HG03139 (cell line): ENCODE data around the gene NMRK1.
A peak's percentile ranks its signal among the peaks of the same experiment; 100 is the strongest.

ENCODE experiments used
- ATAC-seq: cut with Tn5 transposase; IDR thresholded peaks from one replicate; pipeline ENCODE4 v1.9.1; 2021; ENCODE audit not compliant: unreplicated experiment

The NMRK1 gene

DNA sequence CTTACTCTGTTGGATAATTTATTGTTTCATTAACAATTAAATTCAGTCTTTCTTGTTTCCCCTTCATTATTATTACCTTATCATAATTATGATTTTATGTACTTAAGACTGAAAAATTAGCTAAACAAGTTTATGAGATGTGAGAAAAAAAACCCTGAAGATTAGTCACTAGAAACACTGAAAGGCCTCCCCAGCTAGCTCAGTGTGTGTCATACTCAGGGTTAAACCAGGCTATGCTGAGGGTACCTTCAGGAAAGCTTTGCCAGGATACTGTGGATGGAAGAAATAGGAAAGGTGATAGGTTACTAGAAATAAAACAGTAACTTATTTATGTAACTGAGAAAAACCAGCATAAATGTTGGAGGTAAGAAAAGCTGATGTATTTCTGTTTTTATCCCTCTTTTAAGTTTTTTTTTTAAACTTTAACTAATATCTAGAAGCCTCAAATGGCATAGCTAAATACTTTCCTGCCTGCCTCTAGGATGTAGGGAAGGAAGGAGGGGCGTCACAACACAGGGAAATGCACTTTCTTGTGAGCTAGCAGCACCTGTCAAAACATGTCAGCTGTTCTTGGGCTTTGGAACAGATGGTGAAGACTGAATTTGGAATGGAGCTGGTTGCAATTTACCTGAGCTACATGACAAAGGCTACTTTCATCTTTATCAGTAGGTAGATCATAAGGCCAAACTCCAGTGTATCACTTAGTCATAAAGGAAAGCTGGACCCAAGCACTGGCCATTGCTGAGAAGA is 24.2 kb downstream of the NMRK1 start:
- ATAC-seq, result no peak

- ATAC-seq, result no peak
Measured at GRCh38 chr9:75061169-75061568, 26.8 kb downstream of the NMRK1 start.

DNA sequence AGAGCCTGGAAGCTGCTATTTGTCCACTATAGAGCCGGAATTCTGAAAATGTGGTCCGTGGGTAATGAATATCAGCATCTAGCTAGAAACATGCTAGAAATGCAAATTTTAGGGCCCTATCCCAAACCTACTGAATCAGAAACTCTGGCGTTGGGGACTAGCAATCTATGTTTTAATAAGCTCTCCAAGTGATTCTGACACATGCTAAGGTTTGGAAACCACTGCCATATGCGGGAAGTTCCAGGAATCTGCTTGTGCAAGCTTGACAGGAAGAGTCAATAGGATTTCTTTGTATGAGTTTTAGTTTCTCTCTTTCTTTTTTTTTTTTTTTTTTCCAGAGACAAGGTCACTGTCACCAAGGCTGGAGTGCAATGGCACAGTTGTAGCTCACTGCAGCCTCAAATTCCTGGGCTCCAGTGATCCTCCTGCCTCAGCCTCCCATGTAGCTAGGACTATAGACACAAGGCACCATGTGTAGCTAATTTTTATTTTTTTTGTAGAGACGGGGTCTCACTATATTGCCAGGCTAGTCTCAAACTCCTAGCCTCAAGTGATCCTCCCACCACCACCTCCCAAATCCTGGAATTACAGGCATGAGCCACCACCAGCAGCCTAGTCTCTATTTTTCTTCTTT is 33.5 kb downstream of the NMRK1 start:
- no peak for ATAC-seq

GRCh38 chr9:75053869-75054268 is 34.1 kb downstream of the NMRK1 start:
- ATAC-seq, result peak; percentile 97

- ATAC-seq, result no peak
Measured at GRCh38 chr9:75051285-75051684, 36.7 kb downstream of the NMRK1 start.

DNA sequence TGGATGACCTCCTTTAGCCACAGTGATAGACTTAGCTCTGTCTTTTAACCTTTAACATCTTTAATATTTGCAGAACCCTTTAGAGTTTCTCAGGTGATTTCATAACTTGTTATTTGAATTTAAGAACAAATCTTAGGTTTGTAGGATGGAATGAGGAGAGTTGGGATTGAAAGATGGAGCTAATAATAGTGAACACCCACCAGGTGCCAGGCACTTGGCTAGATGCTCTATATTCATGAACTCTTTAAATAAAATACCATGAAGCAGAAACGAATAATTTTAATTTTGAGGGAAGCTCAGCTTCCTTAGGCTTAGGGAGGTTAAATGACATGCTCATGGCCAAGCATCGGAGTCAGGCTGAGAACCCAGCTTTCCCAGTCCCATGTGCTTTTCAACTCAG is 40.4 kb downstream of the NMRK1 start:
- no peak for ATAC-seq

GRCh38 chr9:75046725-75047345 is 41.1 kb downstream of the NMRK1 start:
- ATAC-seq, result no peak

DNA sequence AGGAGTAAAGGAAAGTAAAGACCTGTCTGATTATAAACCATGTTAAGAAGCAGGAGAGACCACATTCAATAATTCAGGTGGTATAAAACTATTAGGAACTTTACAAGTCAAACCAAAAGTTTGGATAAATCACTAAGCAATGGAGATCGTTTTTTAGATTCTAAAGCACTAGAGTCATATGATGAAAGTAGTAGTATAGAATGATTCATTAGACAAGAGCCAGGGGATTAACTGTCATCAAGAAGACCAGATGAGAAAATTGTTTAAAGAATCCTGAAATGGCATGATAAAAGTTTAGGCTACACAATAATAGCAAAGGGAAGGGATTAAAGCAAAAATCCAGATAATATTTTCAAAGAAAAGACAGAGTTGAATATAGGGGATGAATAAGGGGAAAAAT is 46.9 kb downstream of the NMRK1 start:
- no peak for ATAC-seq

GRCh38 chr9:75039801-75040200 is 48.2 kb downstream of the NMRK1 start:
- ATAC-seq, result no peak

DNA sequence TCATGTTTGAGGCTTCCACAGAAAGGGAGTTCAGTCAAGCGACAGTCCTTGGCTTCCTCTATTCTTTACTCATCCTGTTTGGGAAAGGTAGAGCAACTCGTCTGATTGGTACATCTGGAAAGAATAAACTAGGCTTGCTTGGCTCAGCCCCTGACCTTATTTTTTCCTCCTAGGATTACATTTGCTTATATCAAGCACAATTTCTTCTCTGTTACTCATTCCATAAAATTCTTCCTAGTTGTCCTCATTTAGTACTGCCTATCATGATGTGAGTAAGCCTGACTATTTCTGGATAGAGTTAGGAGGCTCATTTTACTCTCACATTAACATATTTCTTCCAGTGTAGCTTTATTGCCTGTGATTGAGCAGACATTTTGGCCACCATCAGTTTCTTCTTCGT is 48.9 kb downstream of the NMRK1 start:
- ATAC-seq, result no peak

DNA sequence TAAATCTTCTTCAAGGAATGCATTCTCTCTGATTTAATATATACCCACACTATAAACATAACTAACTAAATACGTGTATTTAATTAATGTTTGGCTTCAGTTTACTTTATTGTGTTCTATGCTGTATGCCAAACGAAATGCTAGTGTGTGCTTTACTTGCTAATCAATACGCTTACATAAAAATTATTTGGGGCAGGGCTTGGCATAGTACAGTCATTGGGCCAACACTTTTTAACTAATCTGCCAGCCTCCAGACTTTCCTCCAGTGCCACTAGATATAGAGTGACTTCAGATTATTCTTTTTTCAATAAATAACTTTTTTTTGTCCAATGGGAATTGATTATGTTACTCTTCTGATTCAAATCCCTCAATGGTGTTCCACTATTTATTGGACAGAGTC is 51.2 kb downstream of the NMRK1 start:
- ATAC-seq, result no peak

DNA sequence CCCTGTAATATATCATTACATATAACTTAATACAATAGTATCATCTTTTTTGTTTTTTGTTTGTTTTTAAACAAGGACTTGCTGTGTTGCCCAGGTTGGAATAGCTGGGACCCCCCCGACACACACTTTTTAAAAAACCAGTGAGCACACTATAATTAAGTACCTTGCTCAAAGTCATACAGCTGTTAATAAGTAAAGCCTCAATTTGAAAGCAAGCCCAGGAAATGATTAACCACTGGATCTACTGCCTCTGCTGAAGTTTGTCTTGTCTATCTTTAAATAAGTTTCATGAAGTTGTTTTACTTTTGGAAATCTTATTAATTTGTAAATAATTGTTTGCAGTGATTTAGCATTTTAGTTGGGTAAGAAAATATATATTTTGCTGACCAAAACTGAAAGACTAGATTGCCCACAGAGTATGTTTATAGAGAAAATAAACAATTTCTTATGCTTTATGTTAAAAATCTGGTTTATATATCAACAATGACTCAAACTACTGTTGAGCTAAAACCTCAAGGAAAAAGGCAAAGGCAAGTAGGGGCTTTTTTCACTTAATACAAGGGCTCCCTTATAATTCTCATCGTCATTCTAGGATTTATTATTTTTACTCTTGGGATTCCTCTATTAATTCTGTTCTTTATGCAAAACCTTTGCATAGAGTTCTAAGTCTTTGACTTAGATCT is 54.0 kb downstream of the NMRK1 start:
- ATAC-seq, result peak; percentile 94

DNA sequence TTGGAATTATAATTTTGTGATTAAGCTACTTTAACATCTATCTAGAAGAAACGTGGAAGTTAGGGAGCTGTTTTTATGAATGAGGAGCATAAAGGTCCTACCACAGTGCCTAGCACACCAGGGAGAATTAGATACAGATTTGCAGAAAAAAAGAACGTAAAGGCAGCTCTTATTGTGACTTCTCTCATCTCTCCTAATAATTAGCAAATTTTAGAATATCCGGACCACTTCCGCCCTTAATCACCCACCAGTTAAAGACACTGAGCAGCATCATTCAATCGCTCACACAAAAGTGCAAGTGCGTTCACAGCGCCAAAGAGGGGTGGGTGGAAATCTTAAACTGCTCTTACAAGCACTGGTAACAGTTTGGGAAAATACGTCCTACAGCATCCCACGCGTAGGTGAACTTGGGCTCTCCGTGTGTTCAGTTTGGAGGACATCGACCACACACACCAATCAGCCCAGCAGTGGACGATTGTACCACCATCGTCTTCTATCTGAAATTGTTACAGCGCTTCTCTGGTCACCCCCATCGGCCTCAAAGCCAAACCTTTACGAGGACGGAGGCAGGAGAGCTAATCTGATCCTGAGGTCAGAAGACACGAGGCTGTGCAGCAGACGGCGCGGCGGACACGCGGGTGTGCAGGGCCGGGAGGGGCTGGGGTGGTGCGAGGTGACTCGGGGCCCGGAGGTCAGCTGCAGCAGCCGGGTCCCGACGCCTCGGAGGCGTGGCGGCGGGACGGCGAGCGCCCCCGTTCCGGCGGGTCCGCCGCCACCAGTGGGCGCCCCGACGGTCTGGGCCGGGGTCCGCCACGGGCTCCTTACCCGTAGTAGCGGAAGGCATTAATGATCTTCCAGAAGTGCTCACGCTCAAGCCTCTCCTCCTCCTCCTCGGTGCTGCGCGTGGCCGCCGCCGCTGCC is 60.5 kb downstream of the NMRK1 start:
- peak; percentile 38 for ATAC-seq

GRCh38 chr9:75023846-75024245 is 64.1 kb downstream of the NMRK1 start:
- no peak for ATAC-seq

DNA sequence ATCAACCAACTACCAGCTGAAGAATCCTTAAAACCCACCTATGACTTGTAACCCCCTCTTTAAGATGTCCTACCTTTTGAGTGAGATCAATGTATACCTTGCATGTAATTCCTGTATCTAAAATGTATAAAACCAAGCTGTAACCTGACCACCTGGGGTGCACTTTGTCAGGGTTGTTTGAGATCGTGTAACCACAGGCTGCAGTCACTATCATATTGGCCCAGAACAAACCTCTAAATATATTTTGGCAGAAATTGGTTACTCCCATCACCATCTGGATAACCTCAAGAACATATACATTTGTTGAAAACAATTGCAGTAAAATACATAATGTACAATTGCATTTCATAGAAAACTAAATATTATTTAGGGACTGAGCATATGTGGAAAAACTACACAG is 68.3 kb downstream of the NMRK1 start:
- ATAC-seq, result no peak

DNA sequence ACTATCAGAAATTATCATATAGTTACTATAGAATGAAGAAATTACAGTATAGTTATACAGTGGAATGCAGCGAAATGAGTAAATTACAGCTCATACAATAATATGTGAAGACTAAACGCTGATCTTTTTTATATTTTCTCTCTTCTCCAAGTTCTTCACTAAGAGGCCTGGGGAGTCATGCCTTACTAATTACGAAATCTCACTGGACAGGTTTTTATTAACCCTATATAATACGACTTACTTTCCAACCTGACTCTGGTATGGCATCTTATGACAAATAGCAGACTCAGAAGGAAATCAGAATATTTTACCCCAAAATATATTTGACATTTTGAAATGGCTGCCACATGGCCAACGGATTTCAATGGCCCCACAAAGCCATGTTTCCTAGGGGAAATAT is 68.9 kb downstream of the NMRK1 start:
- no peak for ATAC-seq

DNA sequence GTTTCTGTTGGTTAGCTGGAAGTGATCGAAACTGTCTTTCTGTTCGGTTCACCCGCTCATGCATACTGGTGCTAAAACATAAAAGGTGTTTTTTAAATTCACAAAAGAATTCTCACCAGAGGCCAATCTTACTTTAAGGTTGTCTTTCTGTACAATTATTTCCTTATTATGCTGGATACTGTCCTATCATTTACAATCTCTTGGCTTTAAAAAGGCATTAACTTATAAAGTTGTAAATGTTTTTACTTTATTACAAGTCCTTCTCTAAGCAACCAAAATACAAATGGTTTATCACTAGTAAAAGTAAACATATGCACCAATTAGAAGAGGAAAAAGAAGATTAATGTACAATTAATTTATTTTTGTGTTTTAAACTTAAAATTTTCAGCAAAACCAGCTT is 70.6 kb downstream of the NMRK1 start:
- ATAC-seq, result no peak

GRCh38 chr9:75013735-75014134 is 74.2 kb downstream of the NMRK1 start:
- ATAC-seq, result no peak
